HG03103 (cell line): ENCODE results near the gene TMEM33.

Source experiments
- ATAC-seq: cut with Tn5 transposase; IDR thresholded peaks from one replicate; pipeline ENCODE4 v1.9.1; 2021; ENCODE audit warnings: low read depth; ENCODE audit not compliant: unreplicated experiment

The TMEM33 gene

GRCh38 chr4:41935652-41936021 is 408 bp downstream of the TMEM33 start:
- no peak for ATAC-seq

DNA sequence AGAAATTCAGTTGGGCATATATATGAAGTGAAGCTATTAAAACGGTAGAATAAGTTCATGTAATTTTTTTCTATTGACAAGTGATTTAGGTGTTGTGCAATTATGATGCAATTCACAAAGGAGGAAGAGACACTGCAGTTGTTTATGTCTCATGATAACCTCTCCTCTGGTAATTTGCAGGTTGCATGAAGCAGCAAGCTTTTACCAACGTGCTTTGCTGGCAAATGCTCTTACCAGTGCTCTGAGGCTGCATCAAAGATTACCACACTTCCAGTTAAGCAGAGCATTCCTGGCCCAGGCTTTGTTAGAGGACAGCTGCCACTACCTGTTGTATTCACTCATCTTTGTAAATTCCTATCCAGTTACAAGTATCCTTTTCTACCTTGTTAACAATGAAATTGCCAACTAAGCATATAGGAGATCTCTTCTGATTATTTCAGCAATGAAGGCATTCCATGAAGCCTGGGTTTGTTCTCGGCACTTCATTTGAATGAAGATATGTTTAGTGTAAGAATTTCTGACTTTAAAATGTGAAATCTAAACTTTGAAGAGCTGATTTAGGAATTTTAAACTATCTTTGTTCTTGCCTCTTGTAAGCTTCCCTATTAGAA is 3.9 kb downstream of the TMEM33 start:
- ATAC-seq: no peak

GRCh38 chr4:41940834-41941233 is 5.6 kb downstream of the TMEM33 start:
- ATAC-seq: no peak

DNA sequence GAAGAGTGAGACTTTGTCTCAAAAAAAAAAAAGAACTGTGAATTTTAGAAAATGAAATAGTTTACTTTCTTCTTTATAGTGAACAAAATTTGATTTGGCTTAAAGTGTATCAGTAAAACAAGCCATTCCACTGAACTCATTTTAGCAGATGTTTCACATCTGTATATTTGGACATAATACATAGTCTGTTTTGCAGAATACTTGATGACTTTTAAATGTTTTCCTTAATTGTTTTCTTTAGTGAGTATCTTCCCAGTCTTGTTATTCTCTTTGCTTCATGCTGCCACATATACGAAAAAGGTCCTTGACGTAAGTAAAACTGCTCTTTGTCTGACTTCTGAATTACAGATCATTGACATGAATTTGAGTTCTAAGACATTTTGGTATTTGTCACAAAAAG is 8.3 kb downstream of the TMEM33 start:
- no peak for ATAC-seq

DNA sequence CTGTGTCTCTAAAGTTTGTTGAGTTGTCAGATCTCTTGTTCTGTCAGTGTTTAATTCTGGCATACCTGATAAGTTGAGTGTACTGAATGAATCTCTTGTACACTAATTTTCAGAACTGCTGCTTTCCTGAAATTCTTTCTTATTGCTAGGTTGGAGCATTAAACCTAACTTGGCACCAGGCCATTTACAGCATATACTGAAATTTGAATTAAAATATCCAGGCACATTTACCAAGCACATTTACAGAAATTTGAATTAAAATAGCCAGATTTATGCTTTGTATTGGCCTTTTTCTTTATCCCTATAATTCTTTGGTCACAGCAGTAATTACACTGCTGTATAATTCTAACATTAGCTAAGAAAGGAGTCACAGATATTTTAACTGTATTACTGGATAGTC is 8.9 kb downstream of the TMEM33 start:
- ATAC-seq: no peak

GRCh38 chr4:41949531-41949930 is 14.3 kb downstream of the TMEM33 start:
- ATAC-seq: no peak

DNA sequence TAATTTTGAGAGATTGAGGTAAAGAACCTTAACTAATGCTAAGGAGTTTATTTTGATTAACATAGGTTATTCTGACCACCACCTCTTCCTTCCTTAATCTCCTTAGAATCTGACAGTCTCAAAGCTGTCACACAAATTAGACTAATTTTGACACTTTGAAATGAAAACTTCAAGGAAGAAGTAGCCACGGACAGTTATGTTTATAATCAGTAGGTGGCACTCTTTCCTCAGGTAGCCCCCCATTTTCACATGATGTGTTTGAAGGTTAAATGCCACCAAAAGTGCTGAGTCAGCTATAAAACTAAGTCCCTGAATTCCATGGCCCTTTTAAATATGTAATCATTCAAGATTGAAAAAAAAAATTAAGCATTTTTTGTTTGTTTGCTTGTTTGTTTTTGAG is 22.4 kb downstream of the TMEM33 start:
- no peak for ATAC-seq

DNA sequence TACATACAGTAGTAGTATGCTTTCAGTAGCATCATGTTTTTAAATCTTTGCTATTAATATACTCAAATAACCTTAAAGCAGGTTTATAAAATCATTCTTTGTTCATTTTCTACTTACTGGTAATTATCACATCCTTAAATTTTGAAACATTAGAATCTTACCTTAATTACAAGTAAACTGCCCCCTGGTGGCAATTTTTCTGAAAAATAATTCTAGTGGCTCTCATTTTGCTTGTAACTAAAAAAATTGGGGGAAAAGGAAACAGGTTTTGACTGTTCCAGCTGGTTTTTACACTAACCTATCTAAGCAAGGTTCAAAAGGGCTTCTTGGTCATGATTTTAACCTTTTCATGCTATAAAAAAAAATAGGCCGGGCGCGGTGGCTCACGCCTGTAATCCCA is 27.9 kb downstream of the TMEM33 start:
- no peak for ATAC-seq

DNA sequence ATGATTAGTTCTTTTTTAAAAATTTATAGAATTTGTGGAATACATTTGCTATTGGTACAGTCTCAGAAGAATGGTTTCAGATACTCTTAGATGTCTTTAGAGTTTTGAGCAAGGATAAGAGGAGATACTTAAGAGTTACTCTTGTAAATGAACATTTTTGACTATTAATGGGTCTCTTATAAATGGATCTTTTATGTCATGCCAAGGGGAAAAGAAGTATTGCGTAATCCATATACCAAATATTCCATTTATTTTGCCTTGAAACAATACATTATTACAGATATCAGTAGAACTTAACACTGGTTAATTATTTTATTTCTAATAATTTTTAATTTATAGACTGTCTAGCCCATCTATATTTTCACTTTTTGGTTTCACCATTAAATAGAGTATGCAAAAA is 29.2 kb downstream of the TMEM33 start:
- ATAC-seq: no peak

DNA sequence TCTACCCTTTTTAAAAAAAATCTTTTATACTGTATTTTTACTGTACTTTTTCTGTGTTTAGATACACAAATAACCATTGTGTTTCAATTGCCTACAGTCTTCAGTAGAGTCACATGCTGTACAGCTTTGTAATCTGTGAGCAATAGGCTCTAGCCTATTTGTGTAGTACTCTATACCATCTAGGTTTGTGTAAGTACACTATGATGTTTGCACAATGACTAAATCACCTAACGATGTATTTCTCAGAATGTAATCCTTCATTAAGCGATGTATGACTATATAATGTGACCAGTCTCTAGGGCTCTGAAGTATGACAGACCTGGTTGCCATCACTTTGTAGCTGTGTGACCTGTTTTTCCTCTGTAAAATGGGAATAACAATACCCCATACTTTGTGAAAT is 32.2 kb downstream of the TMEM33 start:
- ATAC-seq: no peak

DNA sequence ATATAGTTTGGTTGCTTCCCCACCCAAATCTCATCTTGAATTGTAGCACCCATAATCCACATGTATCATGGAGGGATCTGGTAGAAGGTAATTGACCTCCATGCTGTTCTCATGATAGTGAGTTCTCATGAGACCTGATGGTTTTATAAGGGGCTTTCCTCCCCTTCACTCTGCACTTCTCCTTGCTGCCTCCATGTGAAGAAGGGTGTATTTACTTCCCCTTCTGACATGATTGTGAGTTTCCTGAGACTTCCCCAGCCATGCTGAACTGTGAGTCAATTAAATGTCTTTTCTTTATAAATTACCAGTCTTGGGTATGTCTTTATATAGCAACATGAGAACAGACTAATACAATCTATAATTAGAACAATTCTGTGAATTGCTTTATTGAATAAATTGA is 34.4 kb downstream of the TMEM33 start:
- no peak for ATAC-seq

DNA sequence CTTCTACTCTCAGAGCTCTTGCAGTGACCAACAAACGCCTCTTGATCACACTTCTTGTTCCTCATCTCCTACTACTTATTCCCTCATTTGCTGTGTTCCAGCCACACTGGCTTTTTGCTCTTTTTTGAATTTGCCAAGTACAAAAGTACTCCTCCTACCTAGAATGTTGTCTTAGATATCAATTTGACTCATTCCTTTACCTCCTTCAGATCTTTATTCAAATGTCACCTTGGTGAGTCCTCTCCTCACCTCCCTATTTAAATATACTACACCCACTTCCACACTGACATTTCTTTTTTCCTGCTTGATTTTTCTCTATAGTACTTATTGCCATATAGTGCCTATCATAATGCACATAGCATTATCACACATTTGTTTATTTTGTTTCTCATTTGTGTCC is 40.1 kb downstream of the TMEM33 start:
- ATAC-seq: no peak

- ATAC-seq: no peak
Measured at GRCh38 chr4:41976775-41977516, 41.7 kb downstream of the TMEM33 start.

- ATAC-seq: no peak
Measured at GRCh38 chr4:41977709-41978108, 42.5 kb downstream of the TMEM33 start.

DNA sequence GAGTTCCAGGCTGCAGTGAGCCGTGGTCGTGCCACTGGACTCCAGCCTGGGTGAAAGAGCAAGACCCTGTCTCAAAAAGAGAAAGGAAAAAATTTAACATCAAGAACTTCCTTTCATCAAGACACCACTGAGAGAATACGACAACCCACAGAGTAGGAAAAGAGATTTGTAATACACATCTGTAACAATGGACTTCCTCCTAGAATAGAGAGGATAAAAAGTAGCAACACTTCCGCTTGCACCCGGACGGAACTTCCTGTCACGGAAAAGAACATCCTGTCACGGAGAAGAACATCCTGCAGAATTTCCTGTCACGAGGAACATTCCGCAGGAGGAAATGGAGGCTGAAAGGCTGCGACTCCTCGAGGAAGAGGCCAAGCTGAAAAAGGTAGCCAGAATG is 46.2 kb downstream of the TMEM33 start, which contains the start of gene DCAF4L1:
DCAF4L1 (plus strand) TSS at position 301 of the 400 bp plus-strand sequence; CDS start at position 338, 37 bp downstream.
- ATAC-seq: no peak

DNA sequence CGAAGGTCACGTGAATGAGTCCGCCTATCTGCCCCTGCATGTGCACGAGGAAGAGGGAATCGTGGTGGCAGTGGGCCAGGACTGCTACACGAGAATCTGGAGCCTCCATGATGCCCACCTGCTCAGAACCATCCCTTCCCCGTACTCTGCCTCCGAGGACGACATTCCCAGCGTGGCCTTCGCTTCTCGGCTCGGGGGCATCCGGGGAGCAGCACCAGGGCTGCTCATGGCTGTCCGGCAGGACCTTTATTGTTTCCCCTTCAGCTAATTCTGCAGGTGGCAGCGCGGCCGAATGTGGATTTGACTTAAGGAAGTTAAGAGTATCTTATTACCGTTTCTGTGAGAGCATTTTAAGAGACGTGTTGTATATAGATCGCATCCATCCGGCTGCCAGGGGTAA is 47.5 kb downstream of the TMEM33 start:
- no peak for ATAC-seq

GRCh38 chr4:41985151-41985550 is 49.9 kb downstream of the TMEM33 start:
- ATAC-seq: no peak

- ATAC-seq: peak; percentile 3
Measured at GRCh38 chr4:41989994-41990364, 54.8 kb downstream of the TMEM33 start.

GRCh38 chr4:41990365-41991111 is 55.3 kb downstream of the TMEM33 start, which contains the start of gene SLC30A9:
SLC30A9 (plus strand) TSS chr4:41990530; CDS start chr4:41990652, 122 bp downstream.
- ATAC-seq: peak; percentile 98

GRCh38 chr4:41991916-41992767 is 56.9 kb downstream of the TMEM33 start:
- ATAC-seq: no peak
